GM21515 (cell line): Measurements from ENCODE around the gene PIEZO2.
"Not testable (repeated sequence)": the region's sequence is repeated elsewhere in the genome, so short reads cannot be mapped to it uniquely, and the experiment has no call there.

Experiments used
- ATAC-seq: cut with Tn5 transposase; IDR thresholded peaks from one replicate; pipeline ENCODE4 v1.9.1; 2021; ENCODE audit not compliant: unreplicated experiment

The PIEZO2 gene

DNA sequence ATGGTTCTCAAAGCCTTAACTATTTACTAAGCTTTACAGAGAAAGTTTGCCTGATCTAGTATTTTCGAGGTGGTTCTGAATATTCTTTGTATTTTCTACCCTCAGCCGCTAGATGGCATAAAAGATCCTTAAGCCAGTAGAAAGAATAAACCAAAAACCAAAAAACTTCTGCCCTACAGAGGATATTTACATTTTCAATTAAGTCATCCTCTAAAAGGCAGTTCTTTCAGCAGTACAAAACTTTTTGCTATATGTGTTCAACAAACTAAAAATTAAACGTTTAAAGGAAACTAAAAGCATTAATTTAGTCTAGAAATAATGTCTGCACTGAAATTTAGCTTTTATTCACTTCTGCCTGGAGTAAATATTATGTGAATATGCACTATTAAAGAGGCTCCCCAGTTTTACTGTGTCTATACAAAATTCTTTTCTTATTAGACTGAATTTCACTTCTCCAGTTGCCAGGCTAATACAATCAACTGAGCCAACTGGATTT is 297.5 kb downstream of the PIEZO2 start:
- ATAC-seq: no peak

- ATAC-seq: no peak
Observed at GRCh38 chr18:10850840-10851239, 298.5 kb downstream of the PIEZO2 start.

DNA sequence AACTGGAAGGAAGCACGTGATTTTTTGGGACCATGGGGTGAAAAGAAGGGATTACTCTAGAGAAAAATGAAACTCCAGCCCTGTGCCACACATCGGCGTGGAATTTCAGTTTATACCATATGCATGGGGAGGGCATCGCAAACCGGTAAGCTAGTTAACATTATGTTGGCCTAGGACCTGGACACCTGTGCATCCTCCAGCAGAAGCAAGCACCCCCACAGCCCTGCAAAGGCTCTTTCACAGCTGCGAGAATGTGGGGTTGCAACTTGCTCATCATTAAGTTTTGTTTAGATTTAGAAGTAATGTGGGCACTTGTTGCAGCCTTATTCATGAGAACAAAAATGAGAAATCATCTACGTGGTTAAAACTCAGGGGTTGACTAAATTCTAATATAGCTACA is 299.2 kb downstream of the PIEZO2 start:
- no peak for ATAC-seq

DNA sequence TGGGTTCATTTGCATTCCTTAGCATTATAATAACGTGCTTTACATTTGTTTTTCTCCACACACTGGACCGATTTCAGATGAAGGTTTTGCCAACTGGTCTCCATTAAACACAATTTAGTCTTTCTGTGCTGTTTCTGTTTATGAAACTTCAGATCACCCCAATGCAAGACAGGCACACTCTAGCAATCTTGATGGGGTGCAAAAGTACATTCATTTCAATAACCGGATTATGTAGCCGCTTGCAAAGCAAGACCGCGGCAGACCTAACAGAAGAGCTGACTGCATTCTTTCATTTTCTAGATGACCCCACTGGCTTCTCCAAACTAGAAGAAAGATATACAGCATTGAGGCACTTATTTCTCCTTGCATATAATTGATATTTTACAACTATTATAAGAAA is 301.5 kb downstream of the PIEZO2 start:
- ATAC-seq: no peak

- no peak for ATAC-seq
Observed at GRCh38 chr18:10847408-10847790, 302.0 kb downstream of the PIEZO2 start.

GRCh38 chr18:10846657-10847407 is 302.5 kb downstream of the PIEZO2 start:
- no peak for ATAC-seq

DNA sequence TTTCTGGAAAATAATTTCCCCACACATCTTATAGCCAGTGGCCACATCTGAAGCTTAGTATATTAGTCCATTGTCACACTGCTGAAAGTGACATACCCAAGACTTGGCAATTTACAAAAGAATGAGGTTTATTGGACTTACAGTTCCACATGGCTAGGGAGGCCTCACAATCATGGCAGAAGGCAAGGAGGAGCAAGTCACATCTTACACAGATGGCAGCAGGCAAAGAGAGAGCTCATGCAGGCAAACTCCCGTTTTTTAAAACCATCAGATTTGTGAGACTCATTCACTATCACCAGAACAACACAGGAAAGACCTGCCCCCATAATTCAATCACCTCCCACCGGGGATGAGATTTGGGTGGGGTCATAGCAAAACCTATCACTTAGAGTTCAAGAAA is 303.3 kb downstream of the PIEZO2 start:
- ATAC-seq: not testable (repeated sequence)

DNA sequence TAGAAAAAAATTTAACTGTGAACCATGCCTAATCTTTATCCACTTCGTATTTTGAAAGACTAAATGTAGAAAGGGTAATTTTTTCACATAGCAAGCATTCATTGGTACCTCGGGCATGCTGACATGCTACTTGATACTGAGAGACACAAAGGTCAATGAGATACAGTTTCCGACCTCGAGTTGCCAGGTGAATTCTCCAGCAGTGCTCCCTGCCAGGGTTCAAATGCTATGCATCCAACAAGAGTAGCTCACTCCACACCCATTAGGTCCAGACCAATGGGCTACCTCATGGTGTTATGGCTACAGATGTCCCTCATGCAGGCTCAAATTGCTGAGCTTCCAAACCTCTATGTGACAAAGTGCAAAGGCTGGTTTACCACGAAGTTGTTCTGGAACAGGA is 305.8 kb downstream of the PIEZO2 start:
- no peak for ATAC-seq

DNA sequence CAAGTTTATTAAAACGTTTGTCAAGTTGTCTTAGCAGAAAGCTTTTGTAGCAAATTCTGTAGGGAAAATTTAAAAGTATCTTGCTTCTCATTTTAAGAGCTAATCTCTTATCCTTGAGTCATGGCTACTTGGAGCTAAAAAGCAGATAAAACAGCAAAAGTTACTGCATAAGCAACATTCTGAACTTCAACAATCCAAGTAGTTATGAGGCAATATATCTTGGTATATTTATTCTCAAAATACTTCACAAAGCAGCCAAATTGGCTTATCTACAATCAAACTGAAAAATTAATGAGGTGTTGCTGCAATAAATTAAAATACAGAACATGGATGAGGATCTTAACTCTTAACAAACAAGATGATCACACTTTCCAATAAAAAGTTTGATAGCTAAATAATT is 306.5 kb downstream of the PIEZO2 start:
- ATAC-seq: no peak

- ATAC-seq: no peak
Observed at GRCh38 chr18:10842371-10842770, 307.0 kb downstream of the PIEZO2 start.

DNA sequence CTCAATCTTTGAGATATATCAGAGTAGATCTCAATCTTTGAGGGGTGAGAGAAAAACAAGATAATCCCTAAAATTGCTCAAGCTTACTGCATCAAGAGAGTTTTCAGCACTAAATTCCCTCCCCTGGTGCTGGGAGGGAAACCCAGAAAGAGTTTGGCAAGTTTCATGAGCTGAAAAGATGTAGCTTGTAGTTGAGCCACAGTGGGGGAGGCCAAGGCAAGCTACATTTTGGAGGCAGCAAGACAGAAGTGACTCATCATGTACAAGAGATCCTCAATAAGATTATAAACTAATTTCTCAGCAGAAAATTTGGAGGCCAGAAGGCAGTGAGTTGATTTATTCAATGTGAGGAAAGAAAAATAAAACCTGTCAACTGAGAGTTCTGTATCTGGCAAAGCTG is 308.2 kb downstream of the PIEZO2 start:
- ATAC-seq: no peak

DNA sequence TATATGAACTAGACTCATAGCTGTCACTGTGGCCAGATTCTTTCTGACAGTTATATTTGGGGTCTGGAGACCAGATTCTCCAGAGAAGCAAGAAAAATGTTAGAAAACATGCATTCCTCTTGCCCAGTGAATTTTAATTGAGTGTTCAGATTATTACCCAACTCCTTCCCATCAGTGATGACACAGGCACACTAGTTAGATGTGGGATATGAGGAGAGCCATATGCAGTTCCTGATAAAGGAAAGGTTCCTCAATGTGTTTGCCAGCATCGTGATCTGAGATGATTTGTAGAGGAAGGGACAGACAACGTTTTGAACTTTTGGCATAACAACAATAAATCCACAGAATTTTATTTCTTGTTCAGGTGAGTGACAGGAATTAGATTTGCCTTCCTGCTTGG is 308.6 kb downstream of the PIEZO2 start:
- no peak for ATAC-seq

- no peak for ATAC-seq
Observed at GRCh38 chr18:10839421-10839820, 309.9 kb downstream of the PIEZO2 start.

GRCh38 chr18:10838553-10838952 is 310.8 kb downstream of the PIEZO2 start:
- no peak for ATAC-seq

DNA sequence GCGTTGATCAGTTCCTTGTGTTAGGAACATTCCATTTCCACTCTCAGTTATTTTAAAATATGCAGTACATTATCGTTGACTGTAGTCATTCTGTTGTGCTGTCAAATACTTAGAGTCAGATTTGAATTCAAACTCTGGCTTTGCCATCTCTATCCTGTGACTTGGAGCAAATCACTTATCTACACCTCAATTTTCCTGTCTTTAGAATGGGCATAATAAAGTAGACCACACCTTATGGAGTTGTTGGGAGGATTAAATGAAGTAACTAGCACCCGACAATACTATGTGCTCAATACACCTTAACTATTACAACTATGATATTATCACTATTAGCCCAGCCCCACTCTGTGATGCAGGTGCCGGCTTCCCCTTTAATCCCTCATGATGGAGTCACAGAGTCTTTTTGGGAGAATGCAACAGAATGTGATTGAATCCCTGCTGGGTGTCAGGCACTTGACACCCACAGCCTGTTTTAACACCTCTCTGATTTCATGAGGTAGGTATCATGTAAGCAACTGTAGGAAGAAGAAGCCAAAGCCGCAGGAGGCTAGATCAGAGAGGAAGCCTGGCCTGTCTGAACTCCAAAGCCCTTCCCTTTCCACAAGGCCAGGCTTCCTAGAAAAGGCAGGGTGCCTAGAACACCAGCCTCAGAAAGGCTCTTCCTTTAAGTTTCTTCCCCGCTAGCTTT is 315.1 kb downstream of the PIEZO2 start:
- no peak for ATAC-seq

- no peak for ATAC-seq
Observed at GRCh38 chr18:10833656-10834055, 315.7 kb downstream of the PIEZO2 start.

- ATAC-seq: no peak
Observed at GRCh38 chr18:10826400-10826799, 323.0 kb downstream of the PIEZO2 start.

GRCh38 chr18:10822456-10822855 is 326.9 kb downstream of the PIEZO2 start:
- no peak for ATAC-seq

GRCh38 chr18:10820681-10821080 is 328.7 kb downstream of the PIEZO2 start:
- ATAC-seq: no peak

DNA sequence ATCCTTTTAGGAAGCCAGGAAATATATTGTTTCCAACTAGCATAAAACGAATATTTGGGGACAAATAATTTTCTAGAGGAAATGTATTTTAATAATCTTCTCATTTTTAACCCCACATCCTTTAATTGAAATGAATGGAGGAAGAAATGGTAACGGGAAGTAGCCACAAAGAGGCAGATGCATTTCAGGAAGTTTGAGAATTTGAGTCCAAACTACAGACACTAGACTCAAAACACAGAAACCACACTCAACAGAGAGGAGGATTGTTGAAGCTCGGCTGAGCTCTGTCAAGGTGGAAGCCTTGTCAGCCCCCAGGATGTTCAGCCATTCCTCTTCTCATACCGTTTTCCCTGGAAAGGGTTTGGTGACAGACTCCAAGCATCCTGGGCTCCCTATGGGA is 335.0 kb downstream of the PIEZO2 start:
- no peak for ATAC-seq

- no peak for ATAC-seq
Observed at GRCh38 chr18:10805587-10806118, 343.7 kb downstream of the PIEZO2 start.

DNA sequence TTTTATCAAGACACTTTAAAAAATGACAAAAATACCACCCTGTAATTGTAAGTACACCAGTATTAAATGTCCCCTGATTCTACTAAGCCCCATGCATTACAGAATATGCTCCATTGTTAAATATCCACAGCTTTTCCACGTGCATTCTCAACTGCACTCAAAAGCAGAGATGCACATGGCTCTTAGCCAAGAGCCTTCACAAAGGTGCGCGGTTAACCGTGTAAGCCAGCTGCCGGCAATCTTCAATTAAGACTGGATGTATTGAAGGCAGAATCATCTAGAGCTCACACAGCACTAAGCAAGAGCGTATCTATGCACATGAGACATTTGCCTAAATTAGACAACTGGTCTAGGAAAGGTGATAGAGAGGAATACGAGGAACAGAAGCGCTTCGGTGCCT is 345.2 kb downstream of the PIEZO2 start:
- ATAC-seq: no peak
